D721Med (cell line): Measurements from ENCODE around the gene SIGLEC7.

ENCODE experiments used
- DNase-seq: peaks from one replicate; pipeline ENCODE4 v3.0.0; 2011; ENCODE audit warnings: low spot score; ENCODE audit not compliant: insufficient read length
- FAIRE-seq: peaks from 2 replicates; lab custom pipeline; 2011; peaks lifted over from hg19 to GRCh38; lab: Jason Lieb, UNC
- TF ChIP-seq, protein P1 (sequence below): IDR thresholded peaks from 2 replicates; pipeline ENCODE4 v1.5.1; 2012; ENCODE audit warnings: mild to moderate bottlenecking, control low read depth; ENCODE audit not compliant: insufficient read depth; ENCODE audit errors: missing control alignments

SIGLEC7 gene

DNA sequence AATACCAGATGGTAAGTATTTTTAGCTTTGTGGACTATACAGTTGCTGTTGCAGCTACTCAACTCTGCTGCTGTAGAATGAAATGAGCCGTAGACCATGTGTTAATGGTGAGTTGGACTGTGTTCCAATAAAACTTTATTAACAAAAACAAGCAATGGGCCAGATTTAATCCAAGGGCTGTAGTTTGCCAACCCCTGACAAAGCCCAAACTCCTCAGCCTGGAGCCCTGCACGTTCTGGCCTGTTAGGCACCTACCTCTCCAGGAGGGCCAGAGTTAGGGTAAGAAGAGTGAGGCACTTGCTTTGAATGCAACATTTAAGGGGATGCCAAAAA is 46.1 kb downstream of the SIGLEC7 start:
- DNase-seq (no peak), FAIRE-seq (no peak)
- TF ChIP-seq, protein P1, sequence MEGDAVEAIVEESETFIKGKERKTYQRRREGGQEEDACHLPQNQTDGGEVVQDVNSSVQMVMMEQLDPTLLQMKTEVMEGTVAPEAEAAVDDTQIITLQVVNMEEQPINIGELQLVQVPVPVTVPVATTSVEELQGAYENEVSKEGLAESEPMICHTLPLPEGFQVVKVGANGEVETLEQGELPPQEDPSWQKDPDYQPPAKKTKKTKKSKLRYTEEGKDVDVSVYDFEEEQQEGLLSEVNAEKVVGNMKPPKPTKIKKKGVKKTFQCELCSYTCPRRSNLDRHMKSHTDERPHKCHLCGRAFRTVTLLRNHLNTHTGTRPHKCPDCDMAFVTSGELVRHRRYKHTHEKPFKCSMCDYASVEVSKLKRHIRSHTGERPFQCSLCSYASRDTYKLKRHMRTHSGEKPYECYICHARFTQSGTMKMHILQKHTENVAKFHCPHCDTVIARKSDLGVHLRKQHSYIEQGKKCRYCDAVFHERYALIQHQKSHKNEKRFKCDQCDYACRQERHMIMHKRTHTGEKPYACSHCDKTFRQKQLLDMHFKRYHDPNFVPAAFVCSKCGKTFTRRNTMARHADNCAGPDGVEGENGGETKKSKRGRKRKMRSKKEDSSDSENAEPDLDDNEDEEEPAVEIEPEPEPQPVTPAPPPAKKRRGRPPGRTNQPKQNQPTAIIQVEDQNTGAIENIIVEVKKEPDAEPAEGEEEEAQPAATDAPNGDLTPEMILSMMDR: no peak

DNA sequence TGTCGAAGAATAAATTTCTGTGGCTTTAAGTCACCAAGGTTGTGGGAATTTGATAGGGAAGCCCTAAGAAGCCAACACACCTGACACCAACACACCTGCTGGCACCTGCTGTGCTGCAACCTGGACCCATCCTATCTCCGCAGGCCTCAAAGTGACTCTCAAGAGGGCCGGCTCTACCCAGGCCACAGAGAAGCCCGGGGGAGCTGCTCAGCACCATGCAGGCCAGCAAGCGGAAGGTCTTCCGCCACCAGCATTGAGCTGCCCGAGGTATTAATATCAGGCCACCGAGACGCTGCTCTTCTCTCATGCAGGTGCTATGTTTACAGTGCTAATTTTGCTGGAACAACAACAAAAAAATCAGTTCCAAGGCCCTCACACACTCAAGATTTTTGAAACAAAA is 50.6 kb downstream of the SIGLEC7 start:
- TF ChIP-seq, protein P1: no peak
- DNase-seq: no peak
- FAIRE-seq: no peak

DNA sequence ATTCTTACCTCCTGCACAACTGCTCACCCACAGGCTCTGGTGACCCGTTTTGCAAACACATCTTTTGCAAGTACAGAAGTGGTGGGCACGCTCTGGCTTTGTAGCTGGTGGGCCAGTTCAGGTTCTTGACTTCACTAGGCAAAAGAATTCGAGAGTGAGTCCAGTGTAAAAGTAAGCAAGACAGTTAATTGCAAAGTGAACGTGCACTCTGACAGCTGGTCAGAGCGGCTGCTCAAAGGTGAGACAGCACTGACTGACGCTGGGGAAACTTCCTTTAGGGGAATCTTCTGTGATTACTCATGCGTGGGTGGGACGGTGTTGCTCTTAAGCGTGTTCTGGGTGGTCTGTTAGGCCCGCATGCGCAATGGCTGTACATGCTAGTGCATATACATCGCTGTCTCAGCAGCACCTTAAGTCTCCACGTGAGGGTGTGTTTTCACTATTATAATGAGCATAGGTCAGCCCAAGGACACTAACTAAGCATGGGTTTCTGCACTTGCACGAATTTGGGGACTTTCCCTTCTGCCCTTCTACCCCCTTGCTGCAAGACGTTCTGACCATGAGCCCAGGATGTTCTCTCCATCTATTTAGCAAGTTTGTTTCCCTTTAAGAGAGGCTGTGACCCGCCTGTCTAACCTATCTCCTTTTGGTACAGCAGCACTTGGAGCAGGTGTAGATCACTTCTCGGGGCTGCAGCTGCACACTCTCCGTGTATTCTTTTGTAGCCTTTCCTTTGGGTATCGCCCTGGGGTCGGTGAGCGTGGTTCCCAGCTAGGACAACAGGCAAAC is 52.6 kb downstream of the SIGLEC7 start:
- DNase-seq (no peak), FAIRE-seq (no peak)
- TF ChIP-seq, protein P1: no peak

DNA sequence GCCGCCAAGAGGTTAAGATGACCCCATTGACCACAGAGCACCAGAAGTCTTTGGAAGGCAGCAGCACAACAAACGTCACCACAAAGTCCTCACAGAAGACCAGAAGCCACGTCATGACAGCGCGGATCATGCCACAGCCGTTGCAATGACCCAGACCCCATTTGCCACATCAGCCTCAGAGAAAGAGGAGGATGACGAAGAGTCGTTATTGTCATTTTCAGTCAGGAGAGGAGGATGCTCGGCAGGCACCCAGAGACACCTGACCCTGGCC is 53.1 kb downstream of the SIGLEC7 start:
- FAIRE-seq: no peak
- no peak for DNase-seq
- TF ChIP-seq, protein P1: no peak

DNA sequence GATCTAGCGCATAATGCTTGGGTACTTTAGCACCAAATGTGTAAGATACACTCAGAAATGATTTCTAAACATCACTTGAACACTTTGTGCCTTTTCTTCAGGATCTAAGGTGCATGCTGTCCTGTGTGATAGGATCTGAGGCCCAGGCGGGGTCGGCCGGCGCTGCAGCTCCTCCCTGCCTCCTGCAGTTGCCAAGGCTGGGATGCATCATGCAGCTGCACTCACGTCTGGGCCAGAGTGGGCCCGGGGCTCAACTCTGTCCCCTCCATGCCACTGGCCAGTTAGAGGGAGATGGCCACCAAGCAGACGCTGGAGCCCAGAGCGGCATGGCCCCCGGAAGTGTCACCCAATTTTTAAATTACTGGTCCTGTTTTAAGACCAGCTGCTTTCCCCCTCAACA is 53.5 kb downstream of the SIGLEC7 start:
- FAIRE-seq (no peak), DNase-seq (no peak)
- TF ChIP-seq, protein P1: no peak

DNA sequence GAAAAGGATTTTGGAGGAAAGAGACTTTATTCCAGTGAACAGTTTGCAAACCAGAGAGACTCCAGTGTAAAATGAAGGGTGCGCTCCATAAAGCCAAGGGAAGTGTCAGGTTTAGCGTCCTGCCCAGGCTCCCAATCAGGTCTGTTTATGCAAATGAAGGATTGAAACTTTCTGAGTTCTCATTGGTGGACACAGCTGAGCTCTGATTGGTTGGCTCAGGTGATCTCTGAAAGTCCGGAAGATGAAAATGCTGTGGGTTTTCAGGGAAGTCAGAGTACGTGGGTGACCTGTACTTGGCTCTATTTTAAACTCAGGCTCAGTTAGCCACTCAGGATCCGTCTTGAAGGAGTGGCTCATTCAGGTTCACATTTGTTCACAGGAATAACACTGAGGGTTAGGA is 54.1 kb downstream of the SIGLEC7 start:
- TF ChIP-seq, protein P1: no peak
- FAIRE-seq (no peak), DNase-seq (no peak)

DNA sequence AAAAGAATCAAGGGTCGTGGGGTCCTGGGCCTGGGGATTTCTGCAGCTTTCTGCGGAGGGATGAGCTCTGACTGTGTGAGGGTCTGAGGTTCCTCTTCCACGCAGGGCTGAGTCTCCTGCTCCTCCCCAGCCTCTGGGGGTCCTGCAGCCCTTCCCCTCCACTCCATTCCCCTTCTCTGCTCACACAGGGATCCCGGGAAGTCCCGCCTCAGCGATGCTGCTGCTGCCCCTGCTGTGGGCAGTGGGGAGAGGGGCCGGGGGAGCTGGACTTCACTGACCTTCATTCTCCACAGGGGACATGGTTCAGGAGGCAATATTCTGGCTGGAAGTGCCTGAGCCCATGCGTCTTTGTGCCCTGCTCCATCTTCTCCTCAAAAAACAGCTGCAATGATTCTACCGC is 56.5 kb downstream of the SIGLEC7 start:
- DNase-seq (no peak), FAIRE-seq (no peak)
- TF ChIP-seq, protein P1: no peak
